ENCODE results near the gene BTG1.

DNA sequence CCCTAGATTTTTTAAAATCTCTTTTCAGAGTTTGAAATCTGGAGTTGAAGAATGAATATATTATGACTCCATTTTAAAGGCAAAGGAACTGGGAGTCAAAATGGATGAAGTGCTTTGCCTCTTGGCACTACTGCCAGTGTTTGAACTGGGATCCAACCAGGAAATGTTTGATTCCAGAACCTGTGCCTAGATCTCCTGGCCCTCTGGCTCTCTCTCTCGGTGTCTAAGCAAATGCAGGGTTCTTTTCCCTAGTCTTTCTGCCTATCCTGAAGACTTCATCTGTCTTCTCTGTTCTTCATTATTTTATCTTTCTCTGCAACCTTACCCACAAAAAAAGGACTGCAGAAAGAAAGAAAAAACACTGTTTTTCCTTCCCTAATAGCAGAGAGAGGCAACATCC is 17.0 kb downstream of the BTG1 start:
- TF ChIP-seq POLR2A (IDR thresholded peaks at IDR 0.05) (no peak), POLR2AphosphoS5 (IDR thresholded peaks at IDR 0.05) (no peak)
